HEK293 (cell line): ENCODE measurements around the gene KRT33A.

Experiments used
- CTCF ChIA-PET: fragments of 350-600 bp; formaldehyde crosslinking; extraction: SDS; loops from one replicate; lab custom pipeline; 2021; ENCODE audit warnings: antibody characterized with exemption; lab: Yijun Ruan, JAX
- POLR2A ChIA-PET: fragments of 300-600 bp; formaldehyde crosslinking; extraction: SDS; loops from one replicate; lab custom pipeline; 2020; ENCODE audit warnings: antibody characterized with exemption, inconsistent platforms; lab: Yijun Ruan, JAX
- H3K27ac ChIP-seq: fragments of 200-500 bp; sonication (Bioruptor generic); 2 replicates; pipeline ENCODE4 v1.5.1; 2014; ENCODE audit warnings: low read depth, low read length, control low read depth, inconsistent platforms; ENCODE audit errors: extremely low read depth
- H3K36me3 ChIP-seq, 2 experiments: fragments of 200-500 bp in 1 of 2; sonication (Bioruptor generic) in 1 of 2; 1 replicate in 1 of 2; 2 replicates in 1 of 2; pipeline ENCODE4 v1.5.1; 2014 to 2017; ENCODE audit warnings: inconsistent platforms in 2 of 2, low read length in 2 of 2; ENCODE audit not compliant: control insufficient read depth in 2 of 2, insufficient read depth in 1 of 2
- H3K4me1 ChIP-seq: fragments of 200-500 bp; sonication (Bioruptor generic); 2 replicates; pipeline ENCODE4 v1.5.1; 2014; ENCODE audit warnings: mild to moderate bottlenecking, low read length, inconsistent platforms; ENCODE audit not compliant: control insufficient read depth, insufficient read depth
- H3K4me3 ChIP-seq: 2 replicates; pipeline ENCODE4 v1.5.1; 2011; ENCODE audit warnings: low read depth, mild to moderate bottlenecking, control low read depth, low read length, moderate library complexity
- H3K9me3 ChIP-seq: fragments of 200-500 bp; sonication (Bioruptor generic); 2 replicates; pipeline ENCODE4 v1.5.1; 2014; ENCODE audit warnings: low read depth, low read length, inconsistent platforms; ENCODE audit not compliant: control insufficient read depth, insufficient read depth
- AEBP2 ChIP-seq: fragments of 450-650 bp; formaldehyde crosslinking; IDR thresholded peaks from 2 replicates; pipeline ENCODE4 v1.5.1; 2016; ENCODE audit warnings: missing biosample characterization, missing genetic modification characterization, borderline replicate concordance
- BCL11B ChIP-seq: fragments of 450-650 bp; formaldehyde crosslinking; IDR thresholded peaks from 2 replicates; pipeline ENCODE4 v1.5.1; 2016; ENCODE audit warnings: low read depth, missing biosample characterization, missing genetic modification characterization
- EGR2 ChIP-seq: fragments of 450-650 bp; formaldehyde crosslinking; IDR thresholded peaks from 2 replicates; pipeline ENCODE4 v1.5.1; 2016; ENCODE audit warnings: low read depth, missing biosample characterization, missing genetic modification characterization
- GFI1B ChIP-seq: fragments of 450-650 bp; formaldehyde crosslinking; IDR thresholded peaks from 2 replicates; pipeline ENCODE4 v1.5.1; 2016; ENCODE audit warnings: missing biosample characterization, missing genetic modification characterization
- HOXA7 ChIP-seq: sonication (generic); formaldehyde crosslinking; IDR thresholded peaks from 2 replicates; pipeline ENCODE4 v1.8.1; 2022; ENCODE audit warnings: missing genetic modification reagents, borderline replicate concordance
- SCRT2 ChIP-seq: fragments of 450-650 bp; formaldehyde crosslinking; IDR thresholded peaks from 2 replicates; pipeline ENCODE4 v1.5.1; 2016; ENCODE audit warnings: missing biosample characterization, missing genetic modification characterization
- ZBTB20 ChIP-seq: fragments of 450-650 bp; formaldehyde crosslinking; IDR thresholded peaks from 2 replicates; pipeline ENCODE4 v1.5.1; 2016; ENCODE audit warnings: missing biosample characterization, missing genetic modification characterization
- ZBTB8A ChIP-seq: fragments of 450-650 bp; formaldehyde crosslinking; IDR thresholded peaks from 2 replicates; pipeline ENCODE4 v1.5.1; 2016; ENCODE audit warnings: missing biosample characterization, missing genetic modification characterization
- ZFHX2 ChIP-seq: fragments of 450-650 bp; formaldehyde crosslinking; conservative IDR thresholded peaks from 2 replicates; pipeline ENCODE4 v1.5.1; 2016; ENCODE audit warnings: missing biosample characterization, missing genetic modification characterization
- ZNF24 ChIP-seq: fragments of 450-650 bp; formaldehyde crosslinking; IDR thresholded peaks from 2 replicates; pipeline ENCODE4 v1.5.1; 2016; ENCODE audit warnings: missing biosample characterization, missing genetic modification characterization
- ZNF292 ChIP-seq: fragments of 450-650 bp; formaldehyde crosslinking; IDR thresholded peaks from 2 replicates; pipeline ENCODE4 v1.5.1; 2016; ENCODE audit warnings: low read depth, missing biosample characterization, missing genetic modification characterization, borderline replicate concordance
- ZNF350 ChIP-seq: fragments of 450-650 bp; formaldehyde crosslinking; IDR thresholded peaks from 2 replicates; pipeline ENCODE4 v1.5.0; 2017; ENCODE audit warnings: missing biosample characterization, mild to moderate bottlenecking, missing genetic modification characterization
- ZNF426 ChIP-seq: fragments of 450-650 bp; formaldehyde crosslinking; IDR thresholded peaks from 2 replicates; pipeline ENCODE4 v1.5.1; 2017; ENCODE audit warnings: missing biosample characterization, missing genetic modification characterization, mild to moderate bottlenecking, inconsistent platforms, moderate library complexity
- ZNF530 ChIP-seq: fragments of 450-650 bp; formaldehyde crosslinking; IDR thresholded peaks from 2 replicates; pipeline ENCODE4 v1.5.1; 2016; ENCODE audit warnings: low read depth, missing biosample characterization, missing genetic modification characterization
- ZNF549 ChIP-seq: fragments of 450-650 bp; IDR thresholded peaks from 2 replicates; pipeline ENCODE4 v1.5.1; 2018; ENCODE audit warnings: missing biosample characterization, missing genetic modification characterization, mild to moderate bottlenecking, inconsistent platforms, moderate library complexity
- ZNF558 ChIP-seq: fragments of 450-650 bp; formaldehyde crosslinking; IDR thresholded peaks from 2 replicates; pipeline ENCODE4 v1.5.1; 2016; ENCODE audit warnings: missing biosample characterization, missing genetic modification characterization
- ZSCAN16 ChIP-seq: fragments of 450-650 bp; formaldehyde crosslinking; IDR thresholded peaks from 2 replicates; pipeline ENCODE4 v1.5.1; 2016; ENCODE audit warnings: missing biosample characterization, missing genetic modification characterization
- TF ChIP-seq, protein P1 (sequence below): fragments of 450-650 bp; formaldehyde crosslinking; optimal IDR thresholded peaks from 2 replicates; pipeline ENCODE3; 2016; ENCODE audit warnings: missing biosample characterization, mild to moderate bottlenecking, missing genetic modification characterization
- TF ChIP-seq, protein P2 (sequence below): fragments of 450-650 bp; formaldehyde crosslinking; IDR thresholded peaks from 2 replicates; pipeline ENCODE4 v1.5.1; 2016; ENCODE audit warnings: missing biosample characterization, missing genetic modification characterization
- TF ChIP-seq, protein P3 (sequence below): fragments of 450-650 bp; formaldehyde crosslinking; IDR thresholded peaks from 2 replicates; pipeline ENCODE4 v1.5.1; 2016; ENCODE audit warnings: missing biosample characterization, missing genetic modification characterization

KRT33A gene

GRCh38 chr17:41304091-41304490 lies 46.5 kb downstream of the KRT33A start (continued):
- TF ChIP-seq BCL11B (tag by site-specific recombination) (no peak), ZFHX2 (tag by site-specific recombination) (no peak), ZSCAN16 (tag by site-specific recombination) (no peak)
- TF ChIP-seq, all 188 proteins: peak for 0

- CTCF ChIA-PET: interaction anchor here (0.5 to 4.8 kb wide), 3 partner anchors 19 to 496 kb away, joined by 3 to 27 read pairs (median 5); no protein-coding TSS in a partner anchor
- no peaks in the 10 kb centered on the region for H3K9me3 ChIP-seq
- no peak overlapping the region for H3K27ac ChIP-seq
- H3K4me1 ChIP-seq: no peaks in the 10 kb centered on the region
- POLR2A ChIA-PET: no interaction called here
- H3K4me3 ChIP-seq: no peak overlapping the region
- H3K36me3 ChIP-seq: no peaks in the 10 kb centered on the region
- TF ChIP-seq SCRT2 (tag by site-specific recombination) (no peak), ZBTB8A (tag by site-specific recombination) (no peak), ZNF549 (tag by site-specific recombination) (no peak), HOXA7 (no peak), ZFHX2 (tag by site-specific recombination) (no peak), EGR2 (tag by site-specific recombination) (no peak)
Measured at GRCh38 chr17:41302981-41303380, 47.6 kb downstream of the KRT33A start.

DNA sequence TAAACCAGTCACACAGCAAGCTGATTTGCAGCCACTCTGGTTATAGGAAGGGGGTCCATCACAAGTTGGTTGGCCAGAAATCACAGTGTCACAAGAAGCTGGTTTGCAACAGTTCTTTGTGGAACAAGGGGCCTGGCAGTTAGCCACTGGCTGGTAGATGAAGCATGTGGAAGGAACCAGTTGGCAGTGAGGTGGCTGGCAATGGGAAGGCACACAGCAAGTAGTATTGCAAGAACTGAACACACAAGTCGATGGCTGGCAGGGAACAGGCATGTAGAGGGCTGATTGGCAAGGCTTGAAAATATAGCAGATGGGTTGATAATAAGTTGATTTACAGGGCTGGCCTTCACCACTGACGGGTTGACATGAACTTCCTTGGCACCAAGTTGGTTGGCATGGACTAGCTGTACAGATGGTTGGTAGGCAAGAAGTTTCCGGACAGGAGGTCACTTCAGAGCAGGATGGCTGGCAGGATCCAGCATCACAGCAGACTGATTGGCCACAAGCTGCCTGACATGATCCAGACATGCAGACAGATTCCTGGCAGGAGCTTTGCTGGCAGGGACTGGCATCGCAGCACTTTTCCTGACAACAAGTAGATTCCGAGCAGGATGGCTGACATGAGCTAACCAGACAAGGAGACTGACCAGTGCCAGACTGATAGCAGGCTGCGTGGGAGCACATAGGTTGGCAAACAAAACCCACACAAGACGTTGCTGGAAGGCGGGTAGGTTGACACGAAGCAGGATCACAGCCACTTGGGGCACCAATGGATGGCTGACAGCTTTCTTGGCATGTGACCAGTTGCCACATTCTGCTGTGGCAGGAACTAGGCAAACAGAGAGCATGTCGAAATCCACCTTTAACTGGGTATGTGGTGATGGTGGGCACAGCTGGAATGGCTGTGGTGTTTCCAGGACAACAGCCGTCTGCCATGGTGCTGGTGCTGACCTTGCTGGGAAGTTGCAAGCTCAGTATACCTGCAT lies 48.4 kb downstream of the KRT33A start, which contains the start of gene KRTAP29-1:
Gene KRTAP29-1, minus strand, starts transcription at position 936 of the 986 bp plus-strand sequence. Its CDS starts 0 bp downstream, at position 936.
- ChIA-PET POLR2A (no interaction called here), CTCF (interaction anchor here (0.5 to 4.8 kb wide), 4 partner anchors 19 to 371 kb away, joined by 3 to 27 read pairs (median 4); no protein-coding TSS in a partner anchor)
- no peaks in the 10 kb centered on the region for H3K9me3 ChIP-seq
- no peaks in the 10 kb centered on the region for H3K4me1 ChIP-seq
- no peak within 1 kb of the TSS for H3K4me3 ChIP-seq
- no peaks in the 10 kb centered on the region for H3K36me3 ChIP-seq
- TF ChIP-seq ZNF558 (tag by site-specific recombination): peak; percentile 85
- no peak for TF ChIP-seq AEBP2 (tag by site-specific recombination)
- no peak within 1 kb of the TSS for H3K27ac ChIP-seq

DNA sequence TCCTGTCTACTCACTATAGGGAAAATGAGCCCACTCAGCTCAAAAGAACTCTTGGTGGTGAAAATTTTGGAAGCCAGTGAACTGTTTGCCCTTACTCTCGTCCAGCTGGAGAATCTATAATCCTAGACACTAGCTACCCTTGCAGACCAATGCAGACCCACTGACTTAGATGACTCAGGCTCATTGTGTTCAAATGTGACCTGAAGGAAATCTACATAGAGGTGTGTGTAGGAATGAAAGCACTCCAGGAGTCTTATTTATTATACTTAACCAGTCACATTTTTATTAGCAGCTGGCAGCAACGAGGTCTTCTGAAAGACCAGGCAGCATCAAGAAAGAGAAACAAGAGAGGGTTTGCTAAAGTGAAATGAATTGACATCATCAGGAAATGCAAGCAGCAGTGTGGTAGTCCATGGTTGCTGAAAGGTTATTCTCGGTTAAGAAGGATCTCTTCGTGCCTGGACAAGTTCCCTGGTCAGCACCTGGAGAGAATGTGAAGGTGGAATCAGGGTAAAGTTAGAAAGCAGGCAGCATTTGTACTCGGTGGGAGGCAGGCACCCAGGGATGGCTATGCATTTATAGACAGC lies 49.3 kb downstream of the KRT33A start:
- Histone ChIP-seq H3K36me3 (no peaks in the 10 kb centered on the region), H3K4me1 (no peaks in the 10 kb centered on the region), H3K4me3 (no peak overlapping the region), H3K9me3 (no peaks in the 10 kb centered on the region), H3K27ac (no peak overlapping the region)
- ChIA-PET CTCF (interaction anchor here (0.6 to 4.8 kb wide), 4 partner anchors 8 to 362 kb away, joined by 3 to 27 read pairs (median 4); partner anchors contain the start of gene KRTAP16-1), POLR2A (no interaction called here)
- no peak for TF ChIP-seq HOXA7
- no peak for TF ChIP-seq ZNF426 (tag by site-specific recombination)
- TF ChIP-seq ZBTB8A (tag by site-specific recombination): no peak
- no peak for TF ChIP-seq ZNF350 (tag by site-specific recombination)
- TF ChIP-seq, protein P1, sequence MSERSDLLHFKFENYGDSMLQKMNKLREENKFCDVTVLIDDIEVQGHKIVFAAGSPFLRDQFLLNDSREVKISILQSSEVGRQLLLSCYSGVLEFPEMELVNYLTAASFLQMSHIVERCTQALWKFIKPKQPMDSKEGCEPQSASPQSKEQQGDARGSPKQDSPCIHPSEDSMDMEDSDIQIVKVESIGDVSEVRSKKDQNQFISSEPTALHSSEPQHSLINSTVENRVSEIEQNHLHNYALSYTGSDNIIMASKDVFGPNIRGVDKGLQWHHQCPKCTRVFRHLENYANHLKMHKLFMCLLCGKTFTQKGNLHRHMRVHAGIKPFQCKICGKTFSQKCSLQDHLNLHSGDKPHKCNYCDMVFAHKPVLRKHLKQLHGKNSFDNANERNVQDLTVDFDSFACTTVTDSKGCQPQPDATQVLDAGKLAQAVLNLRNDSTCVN (tag by site-specific recombination): no peak
- TF ChIP-seq ZNF292 (tag by site-specific recombination): no peak
- TF ChIP-seq, protein P2, sequence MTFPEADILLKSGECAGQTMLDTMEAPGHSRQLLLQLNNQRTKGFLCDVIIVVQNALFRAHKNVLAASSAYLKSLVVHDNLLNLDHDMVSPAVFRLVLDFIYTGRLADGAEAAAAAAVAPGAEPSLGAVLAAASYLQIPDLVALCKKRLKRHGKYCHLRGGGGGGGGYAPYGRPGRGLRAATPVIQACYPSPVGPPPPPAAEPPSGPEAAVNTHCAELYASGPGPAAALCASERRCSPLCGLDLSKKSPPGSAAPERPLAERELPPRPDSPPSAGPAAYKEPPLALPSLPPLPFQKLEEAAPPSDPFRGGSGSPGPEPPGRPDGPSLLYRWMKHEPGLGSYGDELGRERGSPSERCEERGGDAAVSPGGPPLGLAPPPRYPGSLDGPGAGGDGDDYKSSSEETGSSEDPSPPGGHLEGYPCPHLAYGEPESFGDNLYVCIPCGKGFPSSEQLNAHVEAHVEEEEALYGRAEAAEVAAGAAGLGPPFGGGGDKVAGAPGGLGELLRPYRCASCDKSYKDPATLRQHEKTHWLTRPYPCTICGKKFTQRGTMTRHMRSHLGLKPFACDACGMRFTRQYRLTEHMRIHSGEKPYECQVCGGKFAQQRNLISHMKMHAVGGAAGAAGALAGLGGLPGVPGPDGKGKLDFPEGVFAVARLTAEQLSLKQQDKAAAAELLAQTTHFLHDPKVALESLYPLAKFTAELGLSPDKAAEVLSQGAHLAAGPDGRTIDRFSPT: no peak
- TF ChIP-seq GFI1B (tag by site-specific recombination): no peak
- no peak for TF ChIP-seq ZNF549 (tag by site-specific recombination)
- TF ChIP-seq, protein P3, sequence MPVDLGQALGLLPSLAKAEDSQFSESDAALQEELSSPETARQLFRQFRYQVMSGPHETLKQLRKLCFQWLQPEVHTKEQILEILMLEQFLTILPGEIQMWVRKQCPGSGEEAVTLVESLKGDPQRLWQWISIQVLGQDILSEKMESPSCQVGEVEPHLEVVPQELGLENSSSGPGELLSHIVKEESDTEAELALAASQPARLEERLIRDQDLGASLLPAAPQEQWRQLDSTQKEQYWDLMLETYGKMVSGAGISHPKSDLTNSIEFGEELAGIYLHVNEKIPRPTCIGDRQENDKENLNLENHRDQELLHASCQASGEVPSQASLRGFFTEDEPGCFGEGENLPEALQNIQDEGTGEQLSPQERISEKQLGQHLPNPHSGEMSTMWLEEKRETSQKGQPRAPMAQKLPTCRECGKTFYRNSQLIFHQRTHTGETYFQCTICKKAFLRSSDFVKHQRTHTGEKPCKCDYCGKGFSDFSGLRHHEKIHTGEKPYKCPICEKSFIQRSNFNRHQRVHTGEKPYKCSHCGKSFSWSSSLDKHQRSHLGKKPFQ (tag by site-specific recombination): no peak
- TF ChIP-seq ZNF24 (tag by site-specific recombination): no peak
- no peak for TF ChIP-seq ZNF530 (tag by site-specific recombination)
- TF ChIP-seq ZBTB20 (tag by site-specific recombination): no peak
